Measurements from ENCODE around the gene SF3A2. TPM values are rescaled to one million over a fixed set of nuclear protein-coding genes. Genes with fewer than 3 reads are reported as not detected.

SF3A2 gene
- total RNA-seq, 2 experiments from 2014 or later: 124 to 206 TPM

DNA sequence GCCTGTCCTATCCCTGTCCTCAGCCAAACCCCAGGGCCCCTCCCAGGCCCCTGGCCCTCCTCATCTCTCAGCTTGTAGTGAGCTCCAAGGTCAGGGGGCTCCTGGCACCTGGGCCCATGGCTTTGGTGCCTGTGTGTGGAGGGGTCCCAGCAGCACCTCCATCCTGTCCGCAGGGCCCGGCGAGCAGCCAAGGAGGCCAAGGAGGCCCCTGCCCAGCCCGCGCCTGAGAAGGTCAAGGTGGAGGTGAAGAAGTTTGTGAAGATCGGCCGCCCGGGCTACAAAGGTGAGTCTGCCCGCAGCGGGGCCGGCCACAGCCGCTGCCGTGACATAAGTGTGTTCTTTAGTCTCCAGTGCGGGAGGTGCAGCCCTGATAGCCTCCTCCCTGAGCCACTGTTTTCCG is 8.6 kb downstream of the SF3A2 start:
- no peak overlapping the region for H3K4me3 ChIP-seq (ENCODE audit: low read depth, low read length, poor library complexity, severe bottlenecking)
- peaks cover 19% of the 10 kb centered on the region for H4K20me1 ChIP-seq (ENCODE audit: insufficient read depth, low read length)
- intact Hi-C loops (cut with micrococcal nuclease; ENCODE audit: unreplicated experiment): no loop called here
- no peaks in the 10 kb centered on the region for H3K9me2 ChIP-seq (ENCODE audit: insufficient read depth, low read length)
- H3K4me2 ChIP-seq (ENCODE audit: low read length): no peak overlapping the region
- H3K9me3 ChIP-seq (ENCODE audit: low read length): no peaks in the 10 kb centered on the region
- no peak overlapping the region for H3K27ac ChIP-seq (ENCODE audit: low read depth, low read length, poor library complexity, severe bottlenecking)
- peaks cover 19% of the 10 kb centered on the region for H3K4me1 ChIP-seq (ENCODE audit: insufficient read depth, low read length, poor library complexity, severe bottlenecking)
- CTCF ChIA-PET (ENCODE audit: unreplicated experiment): no interaction called here
- DNase-seq (ENCODE audit: low spot score): no peak
- TF ChIP-seq EZH2phosphoT487 (IDR thresholded peaks at IDR 0.05; ENCODE audit: borderline replicate concordance, low read depth, low read length): no peak
- TF ChIP-seq, protein P1, sequence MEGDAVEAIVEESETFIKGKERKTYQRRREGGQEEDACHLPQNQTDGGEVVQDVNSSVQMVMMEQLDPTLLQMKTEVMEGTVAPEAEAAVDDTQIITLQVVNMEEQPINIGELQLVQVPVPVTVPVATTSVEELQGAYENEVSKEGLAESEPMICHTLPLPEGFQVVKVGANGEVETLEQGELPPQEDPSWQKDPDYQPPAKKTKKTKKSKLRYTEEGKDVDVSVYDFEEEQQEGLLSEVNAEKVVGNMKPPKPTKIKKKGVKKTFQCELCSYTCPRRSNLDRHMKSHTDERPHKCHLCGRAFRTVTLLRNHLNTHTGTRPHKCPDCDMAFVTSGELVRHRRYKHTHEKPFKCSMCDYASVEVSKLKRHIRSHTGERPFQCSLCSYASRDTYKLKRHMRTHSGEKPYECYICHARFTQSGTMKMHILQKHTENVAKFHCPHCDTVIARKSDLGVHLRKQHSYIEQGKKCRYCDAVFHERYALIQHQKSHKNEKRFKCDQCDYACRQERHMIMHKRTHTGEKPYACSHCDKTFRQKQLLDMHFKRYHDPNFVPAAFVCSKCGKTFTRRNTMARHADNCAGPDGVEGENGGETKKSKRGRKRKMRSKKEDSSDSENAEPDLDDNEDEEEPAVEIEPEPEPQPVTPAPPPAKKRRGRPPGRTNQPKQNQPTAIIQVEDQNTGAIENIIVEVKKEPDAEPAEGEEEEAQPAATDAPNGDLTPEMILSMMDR (conservative IDR thresholded peaks at IDR 0.05; ENCODE audit: low read length): no peak
- no TSS peak for BruUV-seq (replicated peaks)
- POLR2A ChIA-PET: interaction anchor here (0.6 kb wide), 1 partner anchor 76 kb away, joined by 3 read pairs; no protein-coding TSS in a partner anchor
- peaks cover 34% of the 10 kb centered on the region for H3K79me2 ChIP-seq (ENCODE audit: insufficient read depth, low read depth, low read length)
- no peak overlapping the region for H2AFZ ChIP-seq (ENCODE audit: low read length)
- H3K36me3 ChIP-seq (ENCODE audit: insufficient read depth, low read length): peaks cover 86% of the 10 kb centered on the region

DNA sequence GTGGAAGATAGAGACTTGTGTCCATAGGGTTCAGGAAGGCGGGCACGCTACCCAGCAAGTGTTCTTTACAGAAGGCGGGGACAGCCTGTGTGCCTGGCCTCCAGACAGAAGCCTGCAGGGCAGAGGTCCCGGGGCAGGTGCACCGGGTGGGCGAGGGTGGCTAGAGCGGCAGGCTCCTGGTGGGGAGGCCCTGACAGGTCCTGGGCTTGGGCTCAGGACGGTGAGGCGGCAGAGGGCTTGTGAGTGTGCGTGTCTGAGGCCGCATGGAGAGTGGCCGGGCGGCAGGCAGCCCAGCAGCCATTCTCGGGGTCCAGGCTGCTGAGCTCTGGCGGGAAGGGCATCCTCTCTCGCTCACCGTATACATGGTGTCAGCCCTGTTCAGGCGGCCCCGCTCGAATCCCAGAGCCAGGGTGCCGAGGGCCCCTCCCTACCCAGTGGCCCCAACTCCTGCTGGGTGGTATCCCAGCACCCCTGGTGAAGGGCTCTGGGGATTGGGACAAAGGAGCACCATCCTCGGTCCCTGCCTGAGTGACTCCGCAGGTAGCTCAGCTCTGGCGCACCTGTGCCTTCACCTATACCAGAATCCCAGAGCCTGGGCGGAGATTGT is 9.5 kb downstream of the SF3A2 start:
- intact Hi-C loops (cut with micrococcal nuclease; ENCODE audit: unreplicated experiment): no loop called here
- no TSS peak for BruUV-seq (replicated peaks)
- TF ChIP-seq, protein P1 (conservative IDR thresholded peaks at IDR 0.05; ENCODE audit: low read length): no peak
- no peak for TF ChIP-seq EZH2phosphoT487 (IDR thresholded peaks at IDR 0.05; ENCODE audit: borderline replicate concordance, low read depth, low read length)
- Histone ChIP-seq H3K4me2 (ENCODE audit: low read length) (no peak overlapping the region), H3K36me3 (ENCODE audit: insufficient read depth, low read length) (peaks cover 78% of the 10 kb centered on the region), H2AFZ (ENCODE audit: low read length) (no peak overlapping the region), H3K4me1 (ENCODE audit: insufficient read depth, low read length, poor library complexity, severe bottlenecking) (peaks cover 11% of the 10 kb centered on the region), H3K79me2 (ENCODE audit: insufficient read depth, low read depth, low read length) (peaks cover 25% of the 10 kb centered on the region), H3K27ac (ENCODE audit: low read depth, low read length, poor library complexity, severe bottlenecking) (no peak overlapping the region), H3K4me3 (ENCODE audit: low read depth, low read length, poor library complexity, severe bottlenecking) (no peak overlapping the region), H4K20me1 (ENCODE audit: insufficient read depth, low read length) (peaks cover 11% of the 10 kb centered on the region; the same call in 1 of the 2 replicates), H3K9me3 (ENCODE audit: low read length) (no peaks in the 10 kb centered on the region), H3K9me2 (ENCODE audit: insufficient read depth, low read length) (no peaks in the 10 kb centered on the region)
- no peak for DNase-seq (ENCODE audit: low spot score)
- ChIA-PET CTCF (ENCODE audit: unreplicated experiment) (interaction anchor here (0.6 kb wide), 1 partner anchor 20 kb away, joined by 3 read pairs; no protein-coding TSS in a partner anchor), POLR2A (no interaction called here)

DNA sequence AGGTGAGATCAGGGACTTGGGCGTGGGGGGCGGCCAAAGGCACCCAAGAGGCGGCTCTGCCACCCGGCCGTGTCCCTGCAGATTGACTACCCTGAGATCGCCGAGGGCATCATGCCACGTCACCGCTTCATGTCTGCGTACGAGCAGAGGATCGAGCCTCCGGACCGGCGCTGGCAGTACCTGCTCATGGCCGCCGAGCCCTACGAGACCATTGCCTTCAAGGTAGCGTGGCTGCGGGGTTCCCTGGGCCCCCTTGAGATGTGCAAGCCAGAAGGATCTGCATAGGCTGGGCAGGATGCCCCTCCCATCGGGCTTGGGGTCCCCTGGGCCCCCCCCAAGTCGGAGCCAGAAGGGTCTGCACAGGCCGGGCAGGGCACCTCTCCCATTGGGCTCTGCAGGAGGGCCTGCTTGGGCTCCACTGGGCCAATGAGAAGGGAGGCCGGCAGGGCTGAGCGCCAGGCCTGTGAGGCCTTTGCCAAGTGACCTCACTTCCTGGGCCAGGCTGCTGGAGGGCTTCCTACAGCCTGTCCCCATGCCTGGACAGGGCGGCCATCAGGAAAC is 10.3 kb downstream of the SF3A2 start:
- CTCF ChIA-PET (ENCODE audit: unreplicated experiment): interaction anchor here (0.6 kb wide), 1 partner anchor 19 kb away, joined by 3 read pairs; no protein-coding TSS in a partner anchor
- H3K4me2 ChIP-seq (ENCODE audit: low read length): no peak overlapping the region
- no peaks in the 10 kb centered on the region for H3K9me2 ChIP-seq (ENCODE audit: insufficient read depth, low read length)
- no peak overlapping the region for H3K4me3 ChIP-seq (ENCODE audit: low read depth, low read length, poor library complexity, severe bottlenecking)
- TF ChIP-seq EZH2phosphoT487 (IDR thresholded peaks at IDR 0.05; ENCODE audit: borderline replicate concordance, low read depth, low read length): no peak
- TF ChIP-seq, protein P1 (conservative IDR thresholded peaks at IDR 0.05; ENCODE audit: low read length): no peak
- POLR2A ChIA-PET: no interaction called here
- no peaks in the 10 kb centered on the region for H3K9me3 ChIP-seq (ENCODE audit: low read length)
- intact Hi-C loops (cut with micrococcal nuclease; ENCODE audit: unreplicated experiment): no loop called here
- no peak for DNase-seq (ENCODE audit: low spot score)
- H2AFZ ChIP-seq (ENCODE audit: low read length): no peak overlapping the region
- peaks cover 74% of the 10 kb centered on the region for H3K36me3 ChIP-seq (ENCODE audit: insufficient read depth, low read length)
- H3K4me1 ChIP-seq (ENCODE audit: insufficient read depth, low read length, poor library complexity, severe bottlenecking): peaks cover 3% of the 10 kb centered on the region
- peaks cover 3% of the 10 kb centered on the region; the same call in 1 of the 2 replicates for H4K20me1 ChIP-seq (ENCODE audit: insufficient read depth, low read length)
- H3K79me2 ChIP-seq (ENCODE audit: insufficient read depth, low read depth, low read length): peaks cover 17% of the 10 kb centered on the region
- BruUV-seq (replicated peaks): no TSS peak
- H3K27ac ChIP-seq (ENCODE audit: low read depth, low read length, poor library complexity, severe bottlenecking): no peak overlapping the region

Measured in OCI-LY7 (cell line).